Transverse colon (tissue), 4 donors: ENCODE data around the gene ZNF521.

Experiments
- POLR2A ChIP-seq: fragments of 450-650 bp; IDR thresholded peaks from one replicate; pipeline ENCODE4 v1.6.1; 2016; ENCODE audit warnings: antibody characterized with exemption, mild to moderate bottlenecking, moderate library complexity
- POLR2AphosphoS5 ChIP-seq, 3 donors: sonication (generic); formaldehyde crosslinking; IDR thresholded peaks; one replicate each; pipeline ENCODE4 v1.6.1; 2016; ENCODE audit warnings: antibody characterized with exemption in 3 of 3
- TF ChIP-seq, protein P1 (sequence below), 5 experiments: fragments of 200-600 bp in 3 of 5; fragments of 450-650 bp in 2 of 5; sonication (generic) in 3 of 5; IDR thresholded peaks; 1 replicate in 2 of 5; 2 replicates in 3 of 5; pipeline ENCODE4 v1.5.1; 2016 to 2017; ENCODE audit warnings: antibody characterized with exemption in 5 of 5, inconsistent platforms in 3 of 5, mild to moderate bottlenecking in 2 of 5, moderate library complexity in 1 of 5

DNA sequence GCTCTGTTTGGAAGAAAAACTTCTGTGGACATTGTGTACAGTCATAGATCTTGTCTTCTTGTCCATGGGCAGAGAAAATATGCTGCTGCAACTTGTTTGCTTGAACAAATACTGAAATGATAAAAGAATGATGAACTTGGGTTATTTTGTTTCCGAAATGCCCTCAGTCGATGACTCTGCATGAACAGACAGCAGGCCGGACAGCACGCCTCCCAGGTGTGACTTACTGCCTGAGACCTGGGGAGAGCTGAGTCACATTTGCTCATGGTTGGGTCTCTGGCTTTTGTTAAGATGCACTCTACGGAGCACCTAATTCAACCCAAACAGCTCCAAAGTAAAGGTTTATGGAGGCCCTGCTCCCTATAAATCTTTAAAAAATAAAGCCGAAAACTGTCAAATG is 262.5 kb downstream of the ZNF521 start:
- TF ChIP-seq, protein P1, sequence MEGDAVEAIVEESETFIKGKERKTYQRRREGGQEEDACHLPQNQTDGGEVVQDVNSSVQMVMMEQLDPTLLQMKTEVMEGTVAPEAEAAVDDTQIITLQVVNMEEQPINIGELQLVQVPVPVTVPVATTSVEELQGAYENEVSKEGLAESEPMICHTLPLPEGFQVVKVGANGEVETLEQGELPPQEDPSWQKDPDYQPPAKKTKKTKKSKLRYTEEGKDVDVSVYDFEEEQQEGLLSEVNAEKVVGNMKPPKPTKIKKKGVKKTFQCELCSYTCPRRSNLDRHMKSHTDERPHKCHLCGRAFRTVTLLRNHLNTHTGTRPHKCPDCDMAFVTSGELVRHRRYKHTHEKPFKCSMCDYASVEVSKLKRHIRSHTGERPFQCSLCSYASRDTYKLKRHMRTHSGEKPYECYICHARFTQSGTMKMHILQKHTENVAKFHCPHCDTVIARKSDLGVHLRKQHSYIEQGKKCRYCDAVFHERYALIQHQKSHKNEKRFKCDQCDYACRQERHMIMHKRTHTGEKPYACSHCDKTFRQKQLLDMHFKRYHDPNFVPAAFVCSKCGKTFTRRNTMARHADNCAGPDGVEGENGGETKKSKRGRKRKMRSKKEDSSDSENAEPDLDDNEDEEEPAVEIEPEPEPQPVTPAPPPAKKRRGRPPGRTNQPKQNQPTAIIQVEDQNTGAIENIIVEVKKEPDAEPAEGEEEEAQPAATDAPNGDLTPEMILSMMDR (IDR thresholded peaks at IDR 0.05), result no peak
- TF ChIP-seq POLR2AphosphoS5 (IDR thresholded peaks at IDR 0.05), result no peak
- no peak for TF ChIP-seq POLR2A
